HepG2 (cell line): ENCODE data around the gene TOX4. TPM values are rescaled to one million over a fixed set of nuclear protein-coding genes. Genes with fewer than 3 reads are reported as not detected.

Experiments used
- EHMT2 ChIP-seq: fragments of 200-600 bp; sonication (generic); IDR thresholded peaks from 2 replicates; pipeline ENCODE4 v1.7.0; 2017; ENCODE audit warnings: antibody characterized with exemption, low read depth, low read length, borderline replicate concordance
- HCFC1 ChIP-seq: fragments of 150-350 bp; IDR thresholded peaks from 2 replicates; pipeline ENCODE4 v1.6.1; 2014; ENCODE audit warnings: low read depth, low read length
- HNF1B ChIP-seq: sonication (generic); formaldehyde crosslinking; IDR thresholded peaks from 2 replicates; pipeline ENCODE4 v1.5.1; 2020; ENCODE audit warnings: mild to moderate bottlenecking, moderate library complexity, missing genetic modification reagents
- HNRNPH1 ChIP-seq: fragments of 200-400 bp; formaldehyde crosslinking; optimal IDR thresholded peaks from 2 replicates; pipeline ENCODE3; 2017; ENCODE audit warnings: mild to moderate bottlenecking, low read depth, low read length
- IRF2 ChIP-seq: IDR thresholded peaks from 2 replicates; pipeline ENCODE4 v1.6.1; 2018; ENCODE audit warnings: missing genetic modification reagents, missing compliant biosample characterization
- MNT ChIP-seq: fragments of 450-650 bp; IDR thresholded peaks from 2 replicates; pipeline ENCODE4 v1.6.1; 2016
- TBX3 ChIP-seq: fragments of 450-650 bp; IDR thresholded peaks from 2 replicates; pipeline ENCODE4 v1.6.1; 2017; ENCODE audit warnings: antibody characterized with exemption, mild to moderate bottlenecking, inconsistent platforms, borderline replicate concordance
- THAP7 ChIP-seq: sonication (generic); formaldehyde crosslinking; IDR thresholded peaks from 2 replicates; pipeline ENCODE4 v1.8.1; 2023; ENCODE audit warnings: mild to moderate bottlenecking, missing genetic modification reagents
- ZBTB25 ChIP-seq: IDR thresholded peaks from 2 replicates; pipeline ENCODE4 v1.6.1; 2018; ENCODE audit warnings: missing genetic modification reagents
- ZEB1 ChIP-seq: IDR thresholded peaks from 2 replicates; pipeline ENCODE4 v1.6.1; 2012; ENCODE audit warnings: mild to moderate bottlenecking, low read depth, inconsistent platforms; ENCODE audit not compliant: insufficient replicate concordance
- ZNF121 ChIP-seq: sonication (generic); formaldehyde crosslinking; IDR thresholded peaks from 2 replicates; pipeline ENCODE4 v1.5.0; 2020; ENCODE audit warnings: mild to moderate bottlenecking, missing genetic modification reagents
- ZNF280B ChIP-seq: sonication (generic); formaldehyde crosslinking; IDR thresholded peaks from 2 replicates; pipeline ENCODE4 v1.5.0; 2020; ENCODE audit warnings: missing genetic modification reagents, mild to moderate bottlenecking, borderline replicate concordance
- ZNF441 ChIP-seq: sonication (generic); formaldehyde crosslinking; IDR thresholded peaks from 2 replicates; pipeline ENCODE4 v1.7.0; 2021; ENCODE audit warnings: missing genetic modification reagents, borderline replicate concordance
- ZNF451 ChIP-seq: sonication (generic); formaldehyde crosslinking; IDR thresholded peaks from 2 replicates; pipeline ENCODE4 v1.5.0; 2020; ENCODE audit warnings: mild to moderate bottlenecking, missing genetic modification reagents
- ZNF460 ChIP-seq: sonication (generic); formaldehyde crosslinking; IDR thresholded peaks from 2 replicates; pipeline ENCODE4 v1.5.1; 2020; ENCODE audit warnings: missing genetic modification reagents, mild to moderate bottlenecking, borderline replicate concordance
- ZNF468 ChIP-seq: sonication (generic); formaldehyde crosslinking; IDR thresholded peaks from 2 replicates; pipeline ENCODE4 v1.8.0; 2022; ENCODE audit warnings: mild to moderate bottlenecking, moderate library complexity, missing genetic modification reagents
- ZNF710 ChIP-seq: sonication (generic); formaldehyde crosslinking; IDR thresholded peaks from 2 replicates; pipeline ENCODE4 v1.5.0; 2020; ENCODE audit warnings: mild to moderate bottlenecking, missing genetic modification reagents, borderline replicate concordance
- ZNF724P ChIP-seq: sonication (generic); formaldehyde crosslinking; IDR thresholded peaks from 2 replicates; pipeline ENCODE4 v1.8.0; 2022; ENCODE audit warnings: missing genetic modification reagents, borderline replicate concordance
- ZNF891 ChIP-seq: sonication (generic); formaldehyde crosslinking; IDR thresholded peaks from 2 replicates; pipeline ENCODE4 v1.5.0; 2020; ENCODE audit warnings: mild to moderate bottlenecking, missing genetic modification reagents
- polyA plus RNA-seq, 8 experiments: library from polyadenylated mRNA; depleted of rRNA in 3 of 8; stranded (reverse) in 7 of 8; unstranded in 1 of 8; fragments of >200 nt; fragmentation: Illumina TruSeq in 4 of 8; extraction: Trizol in 4 of 8; gene quantifications; 2 replicates each; pipeline versions ENCODE4 v1.2.1 to v1.2.3, GENCODE V29; 2011 to 2016; ENCODE audit warnings: low read depth in 4 of 8, missing spikeins in 1 of 8, mixed read lengths in 1 of 8; ENCODE audit not compliant: insufficient read depth in 1 of 8
- total RNA-seq, 5 experiments: library from RNA; depleted of rRNA; stranded (reverse); fragments of >200 nt; fragmentation: Illumina TruSeq; extraction: Trizol; gene quantifications; 2 replicates each; pipeline ENCODE4 v1.2.3, GENCODE V29; 2016; ENCODE audit warnings: low read depth in 1 of 5

The TOX4 gene
- total and polyA plus RNA-seq, 2 of the 13 experiments (the other 11 are each of a cell fraction or from before 2014, with no cell fraction given), result 71.8 to 163 TPM

GRCh38 chr14:21510735-21511657 is 34.0 kb downstream of the TOX4 start, which contains the start of gene METTL3 (continued):
- TF ChIP-seq ZNF468 (CRISPR knock-in tag) (0 out of 2 replicates have a peak, but pooled peaks have one; percentile 70), HCFC1 (peak; percentile 96), ZNF710 (peak; percentile 44; the same call in 1 of the 2 replicates), ZEB1 (peak; percentile 52), ZNF441 (CRISPR knock-in tag) (peak; percentile 65), ZNF121 (CRISPR knock-in tag) (0 out of 2 replicates have a peak, but pooled peaks have one; percentile 35), EHMT2 (peak; percentile 93; the same call in 1 of the 2 replicates), IRF2 (CRISPR knock-in tag) (peak; percentile 98), HNF1B (CRISPR knock-in tag) (peak; percentile 71), THAP7 (peak; percentile 95), ZNF451 (CRISPR knock-in tag) (peak; percentile 91; the same call in 1 of the 2 replicates), ZNF724P (CRISPR knock-in tag) (peak; percentile 90; the same call in 1 of the 2 replicates), MNT (peak; percentile 83), ZBTB25 (peak; percentile 92), HNRNPH1 (no peak), ZNF891 (peak; percentile 97), ZNF460 (no peak), ZNF280B (peak; percentile 98), TBX3 (peak; percentile 93)
